GM12878 (cell line): ENCODE data around the gene NPC2.

Experiments
- ETV6 ChIP-seq, 2 experiments: fragments of 450-650 bp in 1 of 2; IDR thresholded peaks in 1 of 2; conservative IDR thresholded peaks in 1 of 2; 2 replicates each; pipeline ENCODE4 v1.6.1; 2014; ENCODE audit warnings: antibody characterized with exemption in 1 of 2, borderline replicate concordance in 1 of 2, low read depth in 1 of 2, mild to moderate bottlenecking in 1 of 2, moderate library complexity in 1 of 2
- FOXM1 ChIP-seq: IDR thresholded peaks from 2 replicates; pipeline ENCODE4 v1.6.1; 2012; ENCODE audit warnings: low read depth, mild to moderate bottlenecking, inconsistent platforms, low read length, moderate library complexity
- HDAC6 ChIP-seq: fragments of 200-600 bp; sonication (generic); IDR thresholded peaks from one replicate; pipeline ENCODE4 v1.8.0; 2017; ENCODE audit warnings: antibody characterized with exemption; ENCODE audit not compliant: unreplicated experiment
- LARP7 ChIP-seq: fragments of 450-650 bp; IDR thresholded peaks from 2 replicates; pipeline ENCODE4 v1.6.1; 2017; ENCODE audit warnings: mild to moderate bottlenecking
- MXI1 ChIP-seq: fragments of 150-350 bp; IDR thresholded peaks from 2 replicates; pipeline ENCODE4 v1.6.1; 2011; ENCODE audit warnings: low read depth, mild to moderate bottlenecking, inconsistent platforms, low read length, improper control_type of control experiment
- NFXL1 ChIP-seq: fragments of 450-650 bp; IDR thresholded peaks from 2 replicates; pipeline ENCODE4 v1.6.1; 2017; ENCODE audit warnings: antibody characterized with exemption, mild to moderate bottlenecking, borderline replicate concordance
- NRF1 ChIP-seq: conservative IDR thresholded peaks from 2 replicates; pipeline ENCODE4 v1.6.1; 2011; ENCODE audit warnings: mild to moderate bottlenecking, low read depth, low read length, improper control_type of control experiment
- POLR2A ChIP-seq: IDR thresholded peaks from 2 replicates; pipeline ENCODE4 v1.6.1; 2011; ENCODE audit warnings: low read depth, mild to moderate bottlenecking, low read length
- TAF1 ChIP-seq: IDR thresholded peaks from 2 replicates; pipeline ENCODE4 v1.6.1; 2011; ENCODE audit warnings: mild to moderate bottlenecking, low read depth, low read length, borderline replicate concordance
- TCF3 ChIP-seq: IDR thresholded peaks from 2 replicates; pipeline ENCODE4 v1.6.1; 2012; ENCODE audit warnings: low read depth, mild to moderate bottlenecking, low read length, borderline replicate concordance; ENCODE audit not compliant: insufficient read depth
- ZNF24 ChIP-seq: fragments of 450-650 bp; IDR thresholded peaks from 2 replicates; pipeline ENCODE4 v1.6.1; 2017; ENCODE audit warnings: antibody characterized with exemption, mild to moderate bottlenecking
- TF ChIP-seq, protein P1 (sequence below): IDR thresholded peaks from 2 replicates; pipeline ENCODE4 v1.6.1; 2012; ENCODE audit warnings: low read depth, low read length, improper control_type of control experiment
- TF ChIP-seq, protein P2 (sequence below), 3 experiments: IDR thresholded peaks in 2 of 3; conservative IDR thresholded peaks in 1 of 3; 2 replicates each; pipeline ENCODE4 v1.5.1; 2011; ENCODE audit warnings: low read depth in 3 of 3, low read length in 3 of 3, mild to moderate bottlenecking in 3 of 3, control low read depth in 2 of 3, moderate library complexity in 2 of 3, inconsistent platforms in 1 of 3, mixed read lengths in 1 of 3; ENCODE audit not compliant: control insufficient read depth in 2 of 3, insufficient read depth in 1 of 3; ENCODE audit errors: extremely low read depth in 1 of 3

DNA sequence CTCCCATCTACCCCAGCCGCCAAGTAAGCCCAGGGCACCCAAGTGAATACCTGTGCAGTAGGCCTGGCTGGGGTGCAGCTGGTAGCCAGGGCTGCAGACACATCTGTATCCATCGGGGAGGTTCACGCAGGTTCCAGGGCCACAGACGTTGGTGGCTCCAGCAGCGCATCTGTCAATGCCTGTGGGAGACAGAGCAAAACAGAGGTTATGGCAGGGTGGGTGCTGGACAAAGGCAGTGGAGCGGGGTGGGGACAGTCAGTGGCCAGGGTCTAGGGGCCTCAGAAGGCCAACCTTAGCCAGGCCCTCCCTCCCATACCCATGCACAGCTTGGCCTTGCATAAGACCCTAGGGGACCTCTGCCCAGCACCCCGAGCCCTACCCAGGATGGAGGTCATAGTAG is 29.6 kb upstream of the NPC2 start:
- TF ChIP-seq MXI1 (no peak), LARP7 (no peak), ZNF24 (no peak), FOXM1 (no peak), TAF1 (no peak), NFXL1 (no peak), HDAC6 (no peak), POLR2A (no peak), ETV6 (conservative IDR thresholded peaks at IDR 0.05 in 1 of 2, IDR thresholded peaks at IDR 0.05 in 1 of 2; ENCODE audit: borderline replicate concordance in 1 of 2, low read depth in 1 of 2) (no peak), TCF3 (no peak), NRF1 (no peak)
- TF ChIP-seq, protein P1, sequence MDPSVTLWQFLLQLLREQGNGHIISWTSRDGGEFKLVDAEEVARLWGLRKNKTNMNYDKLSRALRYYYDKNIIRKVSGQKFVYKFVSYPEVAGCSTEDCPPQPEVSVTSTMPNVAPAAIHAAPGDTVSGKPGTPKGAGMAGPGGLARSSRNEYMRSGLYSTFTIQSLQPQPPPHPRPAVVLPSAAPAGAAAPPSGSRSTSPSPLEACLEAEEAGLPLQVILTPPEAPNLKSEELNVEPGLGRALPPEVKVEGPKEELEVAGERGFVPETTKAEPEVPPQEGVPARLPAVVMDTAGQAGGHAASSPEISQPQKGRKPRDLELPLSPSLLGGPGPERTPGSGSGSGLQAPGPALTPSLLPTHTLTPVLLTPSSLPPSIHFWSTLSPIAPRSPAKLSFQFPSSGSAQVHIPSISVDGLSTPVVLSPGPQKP = no peak
- TF ChIP-seq, protein P2, sequence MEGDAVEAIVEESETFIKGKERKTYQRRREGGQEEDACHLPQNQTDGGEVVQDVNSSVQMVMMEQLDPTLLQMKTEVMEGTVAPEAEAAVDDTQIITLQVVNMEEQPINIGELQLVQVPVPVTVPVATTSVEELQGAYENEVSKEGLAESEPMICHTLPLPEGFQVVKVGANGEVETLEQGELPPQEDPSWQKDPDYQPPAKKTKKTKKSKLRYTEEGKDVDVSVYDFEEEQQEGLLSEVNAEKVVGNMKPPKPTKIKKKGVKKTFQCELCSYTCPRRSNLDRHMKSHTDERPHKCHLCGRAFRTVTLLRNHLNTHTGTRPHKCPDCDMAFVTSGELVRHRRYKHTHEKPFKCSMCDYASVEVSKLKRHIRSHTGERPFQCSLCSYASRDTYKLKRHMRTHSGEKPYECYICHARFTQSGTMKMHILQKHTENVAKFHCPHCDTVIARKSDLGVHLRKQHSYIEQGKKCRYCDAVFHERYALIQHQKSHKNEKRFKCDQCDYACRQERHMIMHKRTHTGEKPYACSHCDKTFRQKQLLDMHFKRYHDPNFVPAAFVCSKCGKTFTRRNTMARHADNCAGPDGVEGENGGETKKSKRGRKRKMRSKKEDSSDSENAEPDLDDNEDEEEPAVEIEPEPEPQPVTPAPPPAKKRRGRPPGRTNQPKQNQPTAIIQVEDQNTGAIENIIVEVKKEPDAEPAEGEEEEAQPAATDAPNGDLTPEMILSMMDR (IDR thresholded peaks at IDR 0.05 in 2 of 3, conservative IDR thresholded peaks at IDR 0.05 in 1 of 3; ENCODE audit: control insufficient read depth in 2 of 3, extremely low read depth in 1 of 3, insufficient read depth in 1 of 3, low read depth in 3 of 3, low read length in 3 of 3) = no peak
